NCI-H128 (cell line): ENCODE data around the gene ADD1.
"Not testable (repeated sequence)": the region's sequence is repeated elsewhere in the genome, so short reads cannot be mapped to it uniquely, and the experiment has no call there.

Source experiments
- DNase-seq: peaks from one replicate; lab custom pipeline; 2025; ENCODE audit not compliant: unreplicated experiment; lab: John Stamatoyannopoulos, UW

Gene ADD1

GRCh38 chr4:2932321-2932950 is 88.8 kb downstream of the ADD1 start:
- DNase-seq = no peak

DNA sequence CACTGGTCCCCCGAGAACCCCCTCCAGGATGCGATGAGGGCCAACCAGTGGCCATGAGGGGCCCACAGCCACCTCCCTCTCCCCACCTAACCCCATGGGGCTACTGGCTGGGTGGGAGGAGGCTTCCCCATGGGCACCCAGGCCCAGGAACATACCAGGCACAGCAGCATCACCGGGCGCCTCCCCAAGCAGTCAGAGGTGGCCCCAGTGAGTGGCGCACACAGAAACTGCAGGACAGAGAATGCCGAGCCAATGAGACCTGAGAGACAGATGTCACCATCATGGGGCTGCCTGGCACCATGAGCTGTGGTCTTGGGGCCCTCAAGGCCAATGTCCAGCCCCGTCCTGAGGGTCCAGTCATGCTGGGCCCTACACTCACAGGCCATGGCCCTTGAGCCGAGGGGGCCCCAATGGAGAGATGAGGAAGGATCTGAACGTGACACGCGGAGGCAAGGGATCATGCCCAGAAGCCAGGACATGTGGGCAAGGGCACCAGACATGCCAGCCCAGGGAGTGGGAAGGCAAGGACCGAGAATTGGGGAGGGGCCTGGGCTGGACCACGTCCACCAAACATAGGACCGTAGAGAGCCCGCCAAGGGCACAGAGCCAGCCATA is 89.4 kb downstream of the ADD1 start:
- DNase-seq = no peak

DNA sequence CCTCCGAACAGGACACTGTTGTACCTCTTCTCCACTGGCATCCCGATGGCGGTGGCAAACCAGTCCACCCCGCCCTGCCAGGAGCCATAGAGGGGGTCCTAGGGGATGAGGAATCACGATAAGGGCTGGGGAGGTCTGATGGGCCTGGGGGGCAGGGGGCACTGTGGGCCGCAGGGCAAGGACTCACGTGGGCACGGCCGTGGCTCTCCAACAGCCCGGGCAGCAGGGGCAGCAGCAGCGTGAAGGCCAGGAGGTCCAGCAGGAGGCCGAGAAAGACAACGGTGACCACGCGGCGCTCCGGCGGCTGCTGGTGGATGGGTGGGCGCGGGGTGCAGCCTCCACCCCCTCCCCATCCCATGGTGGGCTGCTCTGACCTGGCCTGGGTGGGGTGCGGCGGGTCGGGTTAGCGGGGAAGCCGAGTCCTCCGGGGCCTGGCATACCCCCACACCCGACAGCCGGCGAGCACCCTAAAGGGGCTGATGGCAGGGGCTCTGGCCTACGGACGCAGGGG is 90.0 kb downstream of the ADD1 start:
- no peak for DNase-seq

- no peak for DNase-seq
Observed at GRCh38 chr4:2934077-2934812, 90.6 kb downstream of the ADD1 start.

DNA sequence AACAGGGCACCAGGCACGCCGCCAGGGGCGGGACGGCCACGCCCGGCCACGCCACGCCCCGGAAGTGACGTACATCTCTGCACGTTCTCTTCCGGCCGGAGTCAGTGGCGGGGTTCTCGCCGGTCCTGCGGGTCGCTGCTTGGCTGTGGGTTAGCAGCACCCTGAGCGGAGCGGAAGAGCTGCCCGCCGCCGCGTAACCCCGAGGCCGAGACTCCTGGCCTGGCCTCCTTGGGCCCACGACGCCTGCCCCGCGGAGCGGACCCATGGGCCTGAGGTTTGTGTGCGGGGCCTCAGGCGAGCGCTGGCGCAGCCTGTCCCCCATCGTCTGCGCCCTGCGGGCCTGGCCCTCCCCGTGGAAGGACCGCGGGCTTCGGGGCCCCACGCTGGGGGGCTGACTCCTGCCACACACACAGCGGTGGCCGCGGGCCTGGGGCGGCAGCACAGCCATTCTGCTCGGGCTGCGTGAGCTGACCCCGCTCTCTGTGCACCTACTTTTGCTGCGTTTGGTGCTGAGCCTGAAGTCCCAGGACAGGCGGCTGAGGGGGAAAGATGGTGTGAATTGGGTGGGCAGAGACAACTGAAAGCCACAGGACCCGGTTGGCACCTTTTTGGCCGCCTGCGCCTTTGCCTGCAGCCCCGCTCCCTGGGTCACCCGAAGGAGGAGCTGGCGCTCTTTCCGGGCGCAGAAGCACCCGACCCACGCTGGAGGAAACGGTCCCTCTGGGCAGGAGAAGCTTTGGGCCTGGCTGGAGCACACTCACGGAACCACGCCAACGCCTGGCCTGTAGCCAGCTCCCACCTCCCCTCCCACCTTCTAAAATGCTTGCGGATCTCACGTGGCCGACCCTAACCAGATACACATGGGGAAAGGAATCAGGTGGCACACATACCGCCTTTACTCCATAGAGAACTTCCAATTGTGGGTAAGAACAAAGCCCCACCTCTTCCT is 91.4 kb downstream of the ADD1 start:
- peak; percentile 41 for DNase-seq

- no peak for DNase-seq
Observed at GRCh38 chr4:2935762-2936743, 92.4 kb downstream of the ADD1 start.

DNA sequence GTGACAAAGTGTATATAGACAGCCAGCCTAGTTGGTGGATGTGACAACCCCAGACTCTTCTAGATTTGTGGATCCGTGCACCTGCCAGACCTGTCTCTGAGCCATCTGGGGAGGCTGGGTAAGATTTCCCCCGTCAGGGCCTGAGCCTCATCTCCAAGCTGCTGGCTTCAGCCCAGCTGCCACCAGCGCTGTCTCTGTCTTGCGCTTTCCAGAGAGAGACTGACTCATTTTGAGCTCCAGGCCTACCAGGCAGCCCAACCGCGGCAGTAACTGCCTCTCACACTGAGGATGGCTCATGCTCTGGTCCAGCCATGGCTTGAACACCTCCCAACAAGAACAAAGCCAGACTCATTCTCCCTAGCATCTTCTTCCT is 93.1 kb downstream of the ADD1 start:
- no peak for DNase-seq

GRCh38 chr4:2937146-2937857 is 93.7 kb downstream of the ADD1 start:
- no peak for DNase-seq

DNA sequence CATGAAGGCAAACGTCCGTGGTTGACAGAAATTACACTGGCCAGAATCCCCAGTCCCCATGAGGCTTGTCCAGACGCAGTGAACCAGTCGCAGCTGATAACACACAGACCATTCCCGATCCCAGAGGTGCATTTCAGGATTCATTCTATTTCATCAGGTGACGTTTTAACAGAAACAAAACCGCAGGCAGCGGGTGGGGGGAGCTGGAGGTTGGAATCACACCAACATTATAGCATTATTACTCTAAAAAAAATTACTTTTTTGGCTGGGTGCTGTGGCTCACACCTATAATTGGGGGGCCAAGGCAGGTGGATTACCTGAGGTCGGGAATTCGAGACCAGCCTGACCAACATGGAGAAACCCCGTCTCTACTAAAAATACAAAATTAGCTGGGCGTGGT is 94.3 kb downstream of the ADD1 start:
- no peak for DNase-seq

DNA sequence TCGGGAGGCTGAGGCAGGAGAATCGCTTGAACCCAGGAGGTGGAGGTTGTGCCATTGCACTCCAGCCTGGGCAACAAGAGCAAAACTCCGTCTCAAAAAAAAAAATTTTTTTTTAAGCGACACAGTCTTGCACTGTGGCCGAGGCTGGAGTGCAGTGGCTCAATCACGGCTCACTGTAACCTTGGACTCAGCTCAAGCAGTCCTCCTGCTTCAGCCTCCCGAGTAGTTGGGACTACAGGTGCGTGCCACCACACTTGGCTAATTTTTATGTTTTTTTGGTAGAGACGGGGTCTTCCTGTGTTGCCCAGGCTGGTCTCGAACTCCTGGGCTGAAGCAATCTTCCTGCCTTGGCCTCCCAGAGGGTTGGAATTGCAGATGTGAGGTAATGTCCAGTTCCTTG is 94.8 kb downstream of the ADD1 start:
- not testable (repeated sequence) for DNase-seq

DNA sequence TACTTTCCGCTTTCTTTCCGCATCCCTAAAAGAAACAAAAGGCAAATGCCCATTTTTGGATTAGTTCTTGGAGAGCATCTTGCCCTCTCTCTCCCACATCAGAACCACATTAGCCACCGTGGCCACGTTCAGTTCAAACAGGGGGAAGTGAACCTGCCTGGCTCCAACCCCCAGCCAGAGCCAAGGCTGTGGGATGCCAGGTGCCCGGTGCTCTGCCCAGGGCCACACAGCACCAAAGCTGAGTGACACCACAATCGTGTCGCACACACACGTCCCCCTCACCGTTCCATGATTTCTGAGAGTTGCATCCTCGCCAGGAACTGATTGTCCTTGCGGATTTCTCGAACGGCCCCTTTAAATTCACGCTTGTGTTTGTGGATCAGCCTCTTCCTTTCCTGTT is 95.3 kb downstream of the ADD1 start:
- DNase-seq = no peak

GRCh38 chr4:2939383-2940243 is 96.0 kb downstream of the ADD1 start:
- DNase-seq = no peak

GRCh38 chr4:2940267-2941137 is 96.9 kb downstream of the ADD1 start:
- no peak for DNase-seq

DNA sequence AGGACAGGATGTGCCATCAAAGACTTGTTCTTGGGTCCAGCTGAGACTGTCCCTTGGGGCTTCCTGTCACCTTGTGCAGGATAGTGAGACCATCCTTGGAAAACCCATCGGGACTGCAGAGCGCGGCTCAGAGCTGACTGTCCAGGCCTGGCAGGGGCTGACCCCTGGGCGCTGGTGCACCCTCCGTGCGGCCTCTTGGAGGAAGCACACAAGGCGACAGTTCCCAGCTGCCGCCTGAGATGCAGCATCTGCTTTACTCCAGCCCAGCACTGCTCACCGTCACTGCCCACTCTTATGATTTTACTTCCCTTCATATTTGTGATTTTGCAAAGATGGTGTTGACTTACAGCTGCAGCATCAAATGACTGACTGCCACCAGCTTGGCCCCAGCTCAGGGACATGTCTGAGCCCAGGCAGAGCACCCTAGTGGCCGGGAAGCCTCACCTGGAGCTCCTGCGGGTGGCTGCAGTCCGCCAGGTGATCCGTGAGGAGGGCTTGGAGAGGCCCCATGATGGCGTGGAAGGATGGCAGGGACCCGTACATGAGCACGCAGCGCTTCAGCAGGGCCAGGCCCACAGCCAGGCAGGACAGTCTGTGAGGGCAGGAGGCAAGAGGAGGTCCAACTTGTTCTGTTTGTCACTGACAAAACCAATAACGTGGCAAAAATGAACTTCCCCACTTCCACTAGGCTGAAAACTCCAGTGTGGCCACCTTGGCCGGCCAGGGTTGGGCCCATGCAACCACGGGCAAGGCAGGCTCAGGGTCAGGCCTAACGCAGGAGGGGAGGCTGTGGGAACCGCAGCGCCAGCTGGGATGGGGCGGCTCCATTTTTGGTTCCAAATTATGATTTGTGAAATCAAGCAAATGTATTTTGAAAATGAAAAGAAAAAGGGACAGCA is 97.7 kb downstream of the ADD1 start:
- DNase-seq = no peak

- no peak for DNase-seq
Observed at GRCh38 chr4:2942037-2942531, 98.4 kb downstream of the ADD1 start.
